ENCODE results near the gene APOBR.
"Not testable (repeated sequence)": the region's sequence is repeated elsewhere in the genome, so short reads cannot be mapped to it uniquely, and the experiment has no call there.

Gene APOBR

DNA sequence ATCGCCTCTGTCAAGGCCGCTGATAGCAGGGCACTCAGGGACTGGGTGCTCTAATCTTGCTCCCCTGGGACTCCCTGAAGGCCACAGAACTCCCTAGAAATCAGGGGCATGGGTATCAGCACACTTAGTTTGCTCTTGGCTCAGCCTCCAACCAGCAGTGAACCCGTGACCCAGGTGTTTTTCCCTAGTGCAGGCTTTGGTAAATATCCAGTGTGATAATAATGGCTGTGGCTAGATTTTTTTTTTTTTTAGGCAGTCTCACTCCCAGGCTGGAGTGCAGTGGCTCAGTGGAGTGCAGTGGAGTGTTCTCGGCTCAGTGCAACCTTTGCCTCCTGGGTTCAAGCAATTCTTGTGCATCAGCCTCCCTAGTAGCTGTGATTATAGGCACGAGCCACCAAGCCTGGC lies 34.0 kb downstream of the APOBR start:
- DNase-seq, result no peak

GRCh38 chr16:28529124-28529523 lies 34.7 kb downstream of the APOBR start:
- DNase-seq, result no peak

- no peak for DNase-seq
Measured at GRCh38 chr16:28531777-28532744, 37.6 kb downstream of the APOBR start.

- DNase-seq, result no peak
Measured at GRCh38 chr16:28532940-28533647, 38.7 kb downstream of the APOBR start.

- no peak for DNase-seq
Measured at GRCh38 chr16:28534542-28535373, 40.3 kb downstream of the APOBR start.

DNA sequence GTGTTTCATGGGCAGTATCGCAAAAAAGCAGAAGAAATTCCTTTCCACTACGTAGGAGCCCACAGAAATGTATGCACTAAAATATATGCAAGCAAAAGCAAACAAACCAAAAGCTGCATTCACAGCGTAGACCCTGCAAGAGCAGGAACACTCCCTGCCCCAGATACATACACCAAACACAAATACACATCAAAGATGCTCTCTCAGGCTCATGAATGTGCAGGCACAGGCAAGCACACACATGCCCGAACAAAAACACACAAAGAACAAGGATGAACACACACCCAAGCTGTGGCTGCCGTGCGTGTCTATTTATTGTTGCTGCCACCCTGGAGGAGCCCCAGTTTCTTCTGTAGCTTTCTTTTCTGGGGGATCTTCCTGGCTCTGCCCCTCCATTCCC lies 42.6 kb downstream of the APOBR start:
- DNase-seq, result no peak

DNA sequence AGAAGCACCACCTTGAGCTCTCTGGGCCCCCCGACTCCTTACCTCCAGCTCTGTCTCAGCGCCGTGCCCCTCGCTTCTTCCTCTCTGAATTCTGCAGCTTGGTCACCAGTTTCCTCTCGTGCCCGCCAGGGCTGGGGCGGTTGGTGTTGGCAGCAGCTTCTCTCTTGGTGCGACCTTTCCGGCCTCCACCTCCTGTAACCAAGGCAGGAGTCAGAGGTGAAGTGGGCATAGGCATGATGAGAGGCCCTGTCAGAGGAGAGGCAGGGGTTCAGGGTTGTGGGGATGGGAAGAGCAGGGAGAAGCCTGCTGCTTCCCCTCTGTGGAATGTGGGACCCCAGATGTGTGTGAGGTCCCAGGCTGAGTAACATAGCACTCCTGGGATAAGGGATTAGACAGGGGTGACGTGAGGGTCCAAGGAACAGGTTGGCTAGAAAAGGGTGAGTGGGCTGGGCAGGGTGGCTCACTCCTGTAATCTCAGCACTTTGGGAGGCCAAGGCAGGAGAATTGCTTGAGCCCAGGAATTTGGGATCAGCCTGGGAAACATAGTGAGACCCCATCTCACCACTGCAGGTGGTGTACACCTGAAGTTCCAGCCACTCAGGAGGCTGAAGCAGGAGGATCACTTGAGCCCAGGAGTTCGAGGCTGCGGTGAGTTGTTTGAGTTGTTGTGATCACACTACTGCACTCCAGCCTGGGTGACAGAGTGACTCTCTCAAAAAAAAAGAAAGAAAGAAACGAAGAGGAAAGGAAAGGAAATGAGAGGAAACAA lies 43.7 kb downstream of the APOBR start:
- DNase-seq, result no peak

- DNase-seq, result no peak
Measured at GRCh38 chr16:28538733-28539596, 44.5 kb downstream of the APOBR start, which contains the start of gene NUPR1. NUPR1 (minus strand) TSS chr16:28538974; CDS start chr16:28538907, 67 bp downstream.

GRCh38 chr16:28540346-28540745 lies 45.9 kb downstream of the APOBR start:
- DNase-seq, result no peak

DNA sequence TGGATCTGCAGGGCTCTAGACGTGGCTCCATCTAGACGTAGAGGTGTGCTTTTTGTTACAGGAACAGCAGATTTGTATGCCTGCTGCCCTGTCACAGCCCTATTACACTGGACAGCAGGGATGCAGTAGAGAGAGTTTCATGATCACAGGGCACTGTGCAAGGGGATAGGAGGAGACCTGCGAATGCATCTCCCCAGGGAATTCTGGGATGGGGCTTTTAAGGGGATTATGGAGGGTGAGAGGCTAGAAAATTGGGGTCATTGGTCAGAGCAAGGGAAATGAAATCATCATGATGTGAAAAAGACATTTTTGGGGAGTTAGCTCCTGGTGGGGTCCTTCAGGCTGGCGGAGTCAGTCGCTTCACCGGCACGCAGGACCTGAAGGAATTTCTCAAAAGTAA lies 48.2 kb downstream of the APOBR start:
- DNase-seq, result no peak

DNA sequence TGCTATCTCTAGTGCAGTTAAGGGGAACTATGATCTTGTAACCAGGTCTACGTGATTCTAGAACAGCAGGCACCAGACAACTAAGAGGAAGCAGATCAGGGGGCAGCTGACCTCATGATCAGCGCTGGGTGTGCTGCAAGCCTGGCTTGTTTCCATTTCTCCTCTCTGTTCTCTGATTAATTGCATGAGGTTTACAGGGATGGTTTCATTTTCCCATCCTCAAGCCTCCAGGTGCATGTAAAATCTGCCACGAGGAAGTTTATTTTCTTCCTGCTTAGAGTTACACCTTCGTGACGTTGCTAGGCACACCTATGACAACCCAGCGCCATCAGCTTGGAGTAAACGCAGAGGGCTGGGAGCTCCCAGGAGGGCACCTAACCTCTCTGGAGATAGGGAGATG lies 48.6 kb downstream of the APOBR start:
- DNase-seq, result no peak

- DNase-seq, result no peak
Measured at GRCh38 chr16:28544998-28545397, 50.6 kb downstream of the APOBR start.

GRCh38 chr16:28545964-28546363 lies 51.5 kb downstream of the APOBR start:
- not testable (repeated sequence) for DNase-seq

- DNase-seq, result no peak
Measured at GRCh38 chr16:28546626-28547025, 52.2 kb downstream of the APOBR start.

GRCh38 chr16:28548306-28548802 lies 53.9 kb downstream of the APOBR start:
- DNase-seq, result no peak
